GM12865 (cell line): Measurements from ENCODE around the gene TAGAP.
A peak's percentile ranks its signal among the peaks of the same experiment; 100 is the strongest.
"Not testable (repeated sequence)": the region's sequence is repeated elsewhere in the genome, so short reads cannot be mapped to it uniquely, and the experiment has no call there.

ENCODE experiments used
- DNase-seq: peaks from one replicate; pipeline ENCODE4 v3.0.0; 2010; ENCODE audit warnings: low read depth
- H3K4me3 ChIP-seq: 2 replicates; pipeline ENCODE4 v1.5.1; 2011; ENCODE audit warnings: mild to moderate bottlenecking, low read depth, low read length, control low read depth
- TF ChIP-seq, protein P1 (sequence below): IDR thresholded peaks from 2 replicates; pipeline ENCODE4 v1.5.1; 2011; ENCODE audit warnings: low read length, control low read depth, low read depth, inconsistent platforms; ENCODE audit not compliant: insufficient read depth; ENCODE audit errors: missing control alignments

The TAGAP gene

DNA sequence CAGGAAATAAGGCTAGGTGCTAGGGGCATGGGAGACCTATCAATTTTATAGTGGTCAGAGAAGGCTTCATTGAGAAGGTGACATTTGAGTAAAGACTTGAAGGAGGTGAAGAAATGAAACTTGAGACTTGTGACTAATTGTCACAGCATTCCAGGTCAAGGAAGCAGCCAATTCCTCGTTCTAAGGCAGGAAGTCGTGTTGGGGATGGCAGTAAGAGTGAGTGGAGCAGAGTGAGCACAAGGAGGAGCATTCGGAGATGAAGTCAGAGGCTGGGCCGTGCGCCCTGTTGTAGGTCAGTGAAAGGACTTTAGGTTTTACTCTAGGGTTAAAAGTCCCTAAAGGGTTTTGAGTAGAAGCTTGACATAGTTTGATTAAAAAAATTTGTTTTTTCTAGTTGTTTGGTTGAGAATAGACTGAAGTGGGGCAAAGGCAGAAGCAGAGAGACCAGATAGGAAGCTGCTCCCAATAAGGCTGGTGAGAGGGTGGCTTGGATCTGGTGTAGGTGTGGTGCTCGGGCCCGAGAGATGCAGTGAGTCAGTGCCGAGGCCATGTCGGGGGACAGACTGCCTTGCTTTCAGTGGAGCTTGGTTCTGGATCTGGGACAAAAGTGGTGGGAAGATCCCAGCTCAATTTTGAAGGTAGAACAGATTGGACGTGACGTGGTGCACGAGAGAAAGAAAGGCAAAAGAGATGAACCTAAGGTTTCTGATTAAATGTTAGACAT, 42.2 kb downstream of the TAGAP start:
- no peak overlapping the region for H3K4me3 ChIP-seq
- TF ChIP-seq, protein P1, sequence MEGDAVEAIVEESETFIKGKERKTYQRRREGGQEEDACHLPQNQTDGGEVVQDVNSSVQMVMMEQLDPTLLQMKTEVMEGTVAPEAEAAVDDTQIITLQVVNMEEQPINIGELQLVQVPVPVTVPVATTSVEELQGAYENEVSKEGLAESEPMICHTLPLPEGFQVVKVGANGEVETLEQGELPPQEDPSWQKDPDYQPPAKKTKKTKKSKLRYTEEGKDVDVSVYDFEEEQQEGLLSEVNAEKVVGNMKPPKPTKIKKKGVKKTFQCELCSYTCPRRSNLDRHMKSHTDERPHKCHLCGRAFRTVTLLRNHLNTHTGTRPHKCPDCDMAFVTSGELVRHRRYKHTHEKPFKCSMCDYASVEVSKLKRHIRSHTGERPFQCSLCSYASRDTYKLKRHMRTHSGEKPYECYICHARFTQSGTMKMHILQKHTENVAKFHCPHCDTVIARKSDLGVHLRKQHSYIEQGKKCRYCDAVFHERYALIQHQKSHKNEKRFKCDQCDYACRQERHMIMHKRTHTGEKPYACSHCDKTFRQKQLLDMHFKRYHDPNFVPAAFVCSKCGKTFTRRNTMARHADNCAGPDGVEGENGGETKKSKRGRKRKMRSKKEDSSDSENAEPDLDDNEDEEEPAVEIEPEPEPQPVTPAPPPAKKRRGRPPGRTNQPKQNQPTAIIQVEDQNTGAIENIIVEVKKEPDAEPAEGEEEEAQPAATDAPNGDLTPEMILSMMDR: no peak
- no peak for DNase-seq

DNA sequence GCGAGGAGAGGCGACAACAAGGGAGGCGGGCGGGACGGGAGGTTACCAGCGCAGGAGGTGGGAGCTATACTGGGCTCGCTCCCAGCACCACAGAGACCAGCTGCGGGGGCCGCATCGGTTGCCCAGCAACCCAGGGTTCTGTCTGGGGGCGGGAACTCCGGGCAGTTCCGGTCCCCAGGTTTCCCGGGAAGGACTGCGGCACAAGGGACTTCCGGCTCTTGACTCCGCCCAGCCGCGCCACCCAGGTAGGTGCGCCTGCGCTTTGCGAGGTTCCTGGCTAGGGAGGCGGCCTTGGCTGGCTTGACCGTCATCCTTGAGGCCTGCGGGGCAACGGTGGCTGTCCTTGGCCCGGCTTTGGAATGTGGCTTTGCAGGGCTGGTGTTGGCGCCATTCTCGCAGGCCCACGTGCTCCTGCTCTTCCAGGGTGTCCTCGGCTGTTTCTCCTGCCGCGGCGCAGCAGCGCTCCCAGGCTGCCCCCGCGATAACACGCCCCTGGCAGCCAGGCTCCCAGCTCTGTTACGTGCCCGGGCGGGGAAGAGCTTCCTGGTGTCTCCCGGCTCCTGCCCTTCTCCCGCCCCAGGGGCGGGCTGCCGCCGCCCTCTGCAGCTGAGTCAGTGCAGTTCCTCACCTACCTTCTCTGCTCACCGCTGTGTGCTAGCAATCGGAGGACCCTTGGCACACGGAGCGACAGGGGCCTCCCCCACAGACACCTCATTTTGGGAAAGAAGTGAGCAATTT, 45.0 kb downstream of the TAGAP start, which contains the start of gene RSPH3:
Gene RSPH3 (minus strand): TSS at position 537 of the 738 bp plus-strand sequence. CDS start 652 bp downstream, outside the sequence.
- TF ChIP-seq, protein P1: peak; percentile 4
- peak within 1 kb of the TSS; percentile 85 for H3K4me3 ChIP-seq
- DNase-seq: peak; percentile 97

DNA sequence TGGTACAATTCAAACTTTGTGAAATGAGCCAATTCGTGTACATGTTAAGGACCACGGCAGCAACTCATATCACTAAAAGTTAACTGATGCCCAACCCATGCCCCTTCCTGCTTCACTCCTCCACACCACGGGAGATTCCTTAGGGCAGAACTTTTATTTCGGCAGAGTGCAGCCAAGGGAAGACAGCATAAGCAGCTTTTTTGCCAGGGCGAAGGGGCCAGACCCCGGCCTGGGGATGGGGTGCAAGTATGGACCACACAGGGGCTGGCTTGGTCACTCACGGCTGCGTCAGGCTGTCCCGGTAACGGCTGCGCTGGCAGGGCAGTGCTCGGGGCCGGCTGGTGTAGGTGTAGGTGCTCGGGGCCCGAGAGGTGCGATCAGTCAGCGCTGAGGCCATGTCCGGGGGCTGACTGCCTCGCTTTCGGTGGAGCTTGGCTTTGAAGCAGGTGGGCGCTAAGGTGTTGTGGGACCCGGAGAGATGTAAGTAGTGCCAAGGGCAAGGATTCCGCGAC, 45.6 kb downstream of the TAGAP start:
- no peak for DNase-seq
- TF ChIP-seq, protein P1: no peak
- peak overlapping the region; percentile 85 for H3K4me3 ChIP-seq

DNA sequence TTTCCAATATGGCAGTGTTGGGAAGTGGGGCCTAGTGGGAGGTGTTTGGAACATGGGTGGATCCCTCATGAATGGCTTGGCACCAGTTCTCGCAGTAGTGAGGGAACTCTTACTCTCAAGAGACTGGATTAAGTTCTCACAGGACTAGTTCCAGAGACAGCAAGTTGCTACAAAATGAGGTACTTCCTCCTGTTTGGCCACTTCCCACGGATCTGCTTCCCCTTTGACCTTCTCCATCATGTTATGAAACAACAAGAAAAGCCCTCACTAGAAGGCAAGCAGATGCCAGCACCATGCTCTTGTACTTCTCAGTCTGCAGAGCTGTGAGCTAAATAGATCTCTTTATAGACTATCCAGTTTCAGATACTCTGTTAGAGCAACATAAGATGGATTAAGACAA, 47.9 kb downstream of the TAGAP start:
- H3K4me3 ChIP-seq: no peak overlapping the region
- TF ChIP-seq, protein P1: no peak
- DNase-seq: no peak

DNA sequence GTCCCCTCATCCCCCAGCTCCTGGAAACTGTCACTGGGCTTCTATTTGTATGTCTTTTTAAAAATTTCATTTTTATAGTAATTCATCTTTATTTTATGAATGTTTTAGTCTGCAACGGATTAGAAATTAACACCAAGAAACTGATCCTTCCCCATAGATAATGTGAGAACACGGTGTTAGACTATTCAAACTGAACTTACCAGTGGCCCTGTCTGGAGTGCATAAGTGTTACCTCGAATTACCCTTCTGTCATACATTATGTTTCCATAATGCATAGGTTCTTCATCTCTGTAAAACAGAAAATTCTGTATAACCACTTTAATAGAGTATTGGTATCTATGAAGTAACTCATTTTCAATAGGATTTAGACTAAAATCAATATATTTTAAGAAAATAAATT, 51.2 kb downstream of the TAGAP start:
- TF ChIP-seq, protein P1: no peak
- no peak for DNase-seq
- no peak overlapping the region for H3K4me3 ChIP-seq

DNA sequence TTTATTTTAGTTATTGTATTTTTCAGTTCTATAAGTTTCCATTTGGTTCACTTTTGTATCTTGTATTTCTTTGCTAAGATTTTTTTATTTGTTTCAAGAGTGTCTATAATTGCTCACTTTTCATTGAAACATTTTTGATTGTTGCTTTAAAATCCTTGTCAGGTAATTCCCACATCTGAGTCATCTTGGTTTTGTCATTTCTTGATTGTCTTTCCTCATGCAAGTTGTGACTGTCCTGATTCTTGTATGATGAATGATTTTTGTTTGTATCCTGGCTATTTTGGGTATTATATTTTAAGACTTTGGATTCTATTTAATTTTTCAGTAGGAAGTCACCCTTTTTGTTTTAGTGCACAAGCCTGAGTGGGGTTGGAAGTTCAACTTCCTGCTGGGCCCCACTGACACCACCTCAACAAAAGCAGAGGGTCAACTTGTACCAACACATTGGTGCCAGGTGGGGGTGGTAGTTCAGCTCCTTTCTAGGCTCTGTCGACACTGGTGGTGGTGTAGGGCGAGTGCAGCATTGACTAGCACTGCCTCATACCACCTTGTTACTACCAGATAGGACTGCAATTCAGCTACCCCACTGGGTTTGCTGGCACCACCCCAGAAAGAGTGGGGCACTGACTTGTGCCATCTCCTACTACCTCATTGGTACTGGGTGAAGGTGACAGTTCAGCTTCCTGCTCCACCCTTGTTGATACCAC, 53.6 kb downstream of the TAGAP start:
- no peak overlapping the region for H3K4me3 ChIP-seq
- peak; percentile 33 for DNase-seq
- TF ChIP-seq, protein P1: peak; percentile 7

DNA sequence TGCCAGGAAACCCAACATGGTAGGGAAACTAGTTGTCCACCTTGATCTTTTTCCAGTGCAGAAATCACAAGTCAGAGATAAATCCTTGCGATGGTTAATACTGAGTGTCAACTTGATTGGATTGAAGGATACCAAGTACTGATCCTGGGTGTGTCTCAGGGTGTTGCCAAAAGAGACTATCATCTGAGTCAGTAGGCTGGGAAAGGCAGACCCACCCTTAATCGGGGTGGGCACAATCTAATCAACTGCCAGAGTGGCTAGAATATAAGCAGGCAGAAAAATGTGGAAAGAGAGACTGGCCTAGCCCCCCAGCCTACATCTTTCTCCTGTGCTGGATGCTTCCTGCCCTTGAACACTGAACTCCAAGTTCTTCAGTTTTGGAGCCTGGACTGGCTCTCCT, 55.1 kb downstream of the TAGAP start:
- H3K4me3 ChIP-seq, DNase-seq: not testable (repeated sequence)
